SJSA1 (cell line): ENCODE measurements around the gene OR10S1. TPM values are rescaled to one million over a fixed set of nuclear protein-coding genes. Genes with fewer than 3 reads are reported as not detected.
"Not testable (repeated sequence)": the region's sequence is repeated elsewhere in the genome, so short reads cannot be mapped to it uniquely, and the experiment has no call there.

ENCODE experiments used
- DNase-seq, 2 experiments: peaks; one replicate each; pipeline ENCODE4 v3.0.0-alpha.2; 2015 to 2020; ENCODE audit warnings: low spot score in 2 of 2, low read depth in 1 of 2
- H3K27ac ChIP-seq: fragments of 250-450 bp; sonication (Bioruptor Pico); 2 replicates; pipeline ENCODE4 v1.5.1; 2020; ENCODE audit warnings: mild to moderate bottlenecking, moderate library complexity
- H3K27me3 ChIP-seq: fragments of 250-450 bp; sonication (Bioruptor Pico); replicated peaks from 2 replicates; pipeline ENCODE4 v1.5.1; 2020; ENCODE audit warnings: mild to moderate bottlenecking, moderate library complexity
- H3K36me3 ChIP-seq: fragments of 250-450 bp; sonication (Bioruptor Pico); 2 replicates; pipeline ENCODE4 v1.5.1; 2020; ENCODE audit warnings: mild to moderate bottlenecking
- H3K4me1 ChIP-seq: fragments of 250-450 bp; sonication (Bioruptor Pico); replicated peaks from 2 replicates; pipeline ENCODE4 v1.6.1; 2021; ENCODE audit warnings: mild to moderate bottlenecking
- H3K4me3 ChIP-seq: fragments of 250-450 bp; sonication (Bioruptor Pico); 2 replicates; pipeline ENCODE4 v1.5.1; 2020; ENCODE audit warnings: mild to moderate bottlenecking
- H3K9me3 ChIP-seq: fragments of 250-450 bp; sonication (Bioruptor Pico); replicated peaks from 2 replicates; pipeline ENCODE4 v1.5.1; 2020; ENCODE audit warnings: mild to moderate bottlenecking
- total RNA-seq: library from RNA; depleted of rRNA; stranded (reverse); fragments of >200 nt; shearing (Covaris generic); gene quantifications from 2 replicates; pipeline ENCODE4 v1.2.3, GENCODE V29; 2014; rRNA removed

Gene OR10S1, protein sequence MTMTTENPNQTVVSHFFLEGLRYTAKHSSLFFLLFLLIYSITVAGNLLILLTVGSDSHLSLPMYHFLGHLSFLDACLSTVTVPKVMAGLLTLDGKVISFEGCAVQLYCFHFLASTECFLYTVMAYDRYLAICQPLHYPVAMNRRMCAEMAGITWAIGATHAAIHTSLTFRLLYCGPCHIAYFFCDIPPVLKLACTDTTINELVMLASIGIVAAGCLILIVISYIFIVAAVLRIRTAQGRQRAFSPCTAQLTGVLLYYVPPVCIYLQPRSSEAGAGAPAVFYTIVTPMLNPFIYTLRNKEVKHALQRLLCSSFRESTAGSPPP
- not detected in 2 replicates for total RNA-seq

DNA sequence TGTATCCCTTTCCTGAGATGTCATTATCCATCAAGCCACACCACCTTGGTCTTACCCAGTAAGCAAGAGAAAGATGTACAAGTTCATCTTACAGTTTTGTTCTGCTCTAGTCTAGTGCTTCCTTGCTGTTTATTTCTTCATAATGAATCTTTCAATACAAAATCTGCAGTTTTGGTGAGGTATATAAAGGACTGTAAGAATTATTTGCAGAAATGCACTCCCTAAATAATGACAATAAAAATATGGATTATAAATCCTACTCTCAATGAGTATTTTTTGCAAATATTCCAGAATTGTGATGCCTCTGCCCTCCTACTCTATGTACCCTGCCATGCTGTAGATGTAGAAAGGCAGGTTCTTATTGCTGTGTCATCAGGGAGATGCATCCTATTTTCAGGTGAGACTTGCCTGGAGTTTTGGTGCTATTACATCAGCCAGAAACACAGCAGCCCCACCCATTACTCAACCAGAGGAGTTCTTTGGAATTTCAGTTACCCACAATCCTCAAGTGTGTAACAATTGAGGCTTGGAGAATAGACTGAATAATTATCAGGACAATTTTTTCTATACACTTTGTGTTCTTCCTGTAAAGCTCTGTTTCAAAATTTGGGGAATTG is at the start of gene OR10S1:
Gene OR10S1, minus strand, starts transcription at position 51 of the 617 bp plus-strand sequence. CDS start 117 bp downstream, outside the sequence.
- H3K27ac ChIP-seq, result no peak within 1 kb of the TSS
- H3K27me3 ChIP-seq, result no peaks in the 10 kb centered on the region
- DNase-seq, result no peak
- no peak within 1 kb of the TSS for H3K4me3 ChIP-seq
- H3K36me3 ChIP-seq, result no peaks in the 10 kb centered on the region
- no peaks in the 10 kb centered on the region for H3K9me3 ChIP-seq
- peaks cover 15% of the 10 kb centered on the region for H3K4me1 ChIP-seq

DNA sequence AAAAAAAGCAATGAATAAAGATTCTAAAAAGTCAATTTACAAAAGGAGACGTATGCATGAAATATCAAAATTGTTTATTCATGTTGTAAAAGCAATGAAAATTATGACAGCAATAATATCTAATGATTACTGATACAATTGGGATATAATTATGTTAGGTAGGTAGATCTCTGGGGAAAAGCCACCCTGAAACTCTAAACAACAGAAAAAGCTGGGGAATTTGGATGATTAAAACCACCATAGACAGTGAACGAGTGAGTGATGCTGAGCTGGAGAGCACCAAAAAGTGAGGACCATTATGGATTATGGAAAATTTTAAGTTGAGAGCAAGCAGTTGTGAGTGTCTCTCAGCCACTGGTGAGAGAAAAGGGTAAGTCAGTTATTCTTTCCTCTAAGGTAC is 48.9 kb upstream of the OR10S1 start, which contains the start of gene OR10G8:
Gene OR10G8, plus strand, starts transcription at position 301 of the 400 bp plus-strand sequence. CDS start 2,825 bp downstream, outside the sequence.
- no peak for DNase-seq
- Histone ChIP-seq H3K36me3 (no peaks in the 10 kb centered on the region), H3K27ac (no peak within 1 kb of the TSS), H3K27me3 (no peaks in the 10 kb centered on the region), H3K9me3 (no peaks in the 10 kb centered on the region), H3K4me1 (no peaks in the 10 kb centered on the region), H3K4me3 (no peak within 1 kb of the TSS)

DNA sequence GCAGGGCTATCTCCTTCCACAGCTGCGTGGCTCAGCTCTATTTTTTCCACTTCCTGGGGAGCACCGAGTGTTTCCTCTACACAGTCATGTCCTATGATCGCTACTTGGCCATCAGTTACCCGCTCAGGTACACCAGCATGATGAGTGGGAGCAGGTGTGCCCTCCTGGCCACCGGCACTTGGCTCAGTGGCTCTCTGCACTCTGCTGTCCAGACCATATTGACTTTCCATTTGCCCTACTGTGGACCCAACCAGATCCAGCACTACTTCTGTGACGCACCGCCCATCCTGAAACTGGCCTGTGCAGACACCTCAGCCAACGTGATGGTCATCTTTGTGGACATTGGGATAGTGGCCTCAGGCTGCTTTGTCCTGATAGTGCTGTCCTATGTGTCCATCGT is 38.3 kb upstream of the OR10S1 start:
- not testable (repeated sequence) for H3K27ac ChIP-seq, H3K9me3 ChIP-seq

DNA sequence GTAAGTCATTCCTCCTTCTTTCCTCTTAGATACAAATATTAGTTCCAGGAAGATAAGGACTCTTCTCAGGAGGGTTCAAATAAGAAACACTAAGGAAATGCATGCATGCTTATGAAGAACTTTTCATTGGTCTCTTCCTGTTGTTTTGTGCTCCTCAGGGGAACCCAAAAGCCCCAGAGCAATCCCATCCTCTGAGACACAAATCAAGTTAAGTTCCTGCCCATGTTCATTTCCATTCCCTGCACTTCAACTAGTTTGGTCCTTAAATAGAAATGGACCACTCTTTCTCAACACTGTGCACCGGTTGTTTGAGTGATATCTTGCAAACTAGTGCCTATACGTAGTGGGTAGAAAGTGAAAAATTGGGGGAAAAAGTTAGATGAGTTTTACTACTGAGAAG is 35.1 kb upstream of the OR10S1 start, which contains the start of gene OR10G4:
Gene OR10G4, plus strand, starts transcription at position 301 of the 400 bp plus-strand sequence. CDS start 2,578 bp downstream, outside the sequence.
- Histone ChIP-seq H3K36me3 (no peaks in the 10 kb centered on the region), H3K4me1 (no peaks in the 10 kb centered on the region), H3K4me3 (no peak within 1 kb of the TSS), H3K9me3 (no peaks in the 10 kb centered on the region), H3K27me3 (no peaks in the 10 kb centered on the region), H3K27ac (no peak within 1 kb of the TSS)
- DNase-seq, result no peak

More for the DNA sequence above, 38.3 kb upstream of the OR10S1 start:
- H3K36me3 ChIP-seq, H3K4me3 ChIP-seq, DNase-seq, H3K4me1 ChIP-seq, H3K27me3 ChIP-seq: not testable (repeated sequence)

GRCh38 chr11:123995119-123995518 is 17.5 kb upstream of the OR10S1 start, which contains the start of gene OR10G6:
OR10G6 (minus strand) TSS chr11:123995161; CDS start chr11:123995161, 0 bp downstream.
- H3K4me1 ChIP-seq, result no peaks in the 10 kb centered on the region
- H3K9me3 ChIP-seq, result no peaks in the 10 kb centered on the region
- no peak within 1 kb of the TSS for H3K4me3 ChIP-seq
- H3K27me3 ChIP-seq, result no peaks in the 10 kb centered on the region; the same call in 1 of the 2 replicates
- H3K27ac ChIP-seq, result no peak within 1 kb of the TSS
- H3K36me3 ChIP-seq, result no peaks in the 10 kb centered on the region
- no peak for DNase-seq

GRCh38 chr11:123979311-123979710 is 1.7 kb upstream of the OR10S1 start:
- peaks cover 4% of the 10 kb centered on the region for H3K4me1 ChIP-seq
- H3K4me3 ChIP-seq, result no peak overlapping the region
- H3K27me3 ChIP-seq, result no peaks in the 10 kb centered on the region
- H3K36me3 ChIP-seq, result no peaks in the 10 kb centered on the region
- DNase-seq, result no peak
- H3K9me3 ChIP-seq, result no peaks in the 10 kb centered on the region
- no peak overlapping the region for H3K27ac ChIP-seq

DNA sequence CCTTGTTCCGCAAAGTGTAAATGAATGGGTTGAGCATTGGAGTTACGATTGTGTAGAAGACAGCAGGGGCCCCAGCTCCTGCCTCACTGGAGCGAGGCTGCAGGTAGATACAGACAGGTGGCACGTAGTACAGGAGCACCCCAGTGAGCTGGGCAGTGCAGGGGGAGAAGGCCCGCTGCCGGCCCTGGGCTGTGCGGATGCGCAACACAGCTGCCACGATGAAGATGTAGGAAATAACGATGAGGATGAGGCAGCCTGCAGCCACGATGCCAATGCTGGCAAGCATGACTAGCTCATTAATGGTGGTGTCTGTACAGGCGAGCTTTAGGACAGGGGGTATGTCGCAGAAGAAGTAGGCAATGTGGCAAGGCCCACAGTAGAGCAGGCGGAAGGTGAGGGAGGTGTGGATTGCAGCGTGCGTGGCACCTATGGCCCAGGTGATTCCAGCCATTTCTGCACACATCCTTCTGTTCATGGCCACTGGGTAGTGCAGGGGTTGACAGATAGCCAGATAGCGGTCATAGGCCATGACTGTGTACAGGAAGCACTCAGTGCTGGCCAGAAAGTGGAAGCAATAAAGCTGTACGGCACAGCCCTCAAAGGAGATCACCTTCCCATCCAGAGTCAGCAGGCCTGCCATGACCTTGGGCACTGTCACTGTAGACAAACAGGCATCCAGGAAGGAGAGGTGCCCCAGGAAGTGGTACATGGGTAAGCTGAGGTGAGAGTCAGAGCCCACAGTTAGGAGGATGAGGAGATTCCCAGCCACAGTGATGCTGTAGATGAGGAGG is 616 bp downstream of the OR10S1 start:
- H3K27me3 ChIP-seq, result no peaks in the 10 kb centered on the region
- no peak overlapping the region for H3K27ac ChIP-seq
- H3K9me3 ChIP-seq, result no peaks in the 10 kb centered on the region
- no peaks in the 10 kb centered on the region for H3K36me3 ChIP-seq
- peaks cover 15% of the 10 kb centered on the region for H3K4me1 ChIP-seq
- no peak overlapping the region for H3K4me3 ChIP-seq
- no peak for DNase-seq

- DNase-seq, result peak in 1 of 2 experiments; percentile 42
- Histone ChIP-seq H3K4me3 (no peak overlapping the region), H3K4me1 (peaks cover 15% of the 10 kb centered on the region), H3K27me3 (no peaks in the 10 kb centered on the region), H3K36me3 (no peaks in the 10 kb centered on the region), H3K9me3 (no peaks in the 10 kb centered on the region), H3K27ac (peak overlapping the region; percentile 51)
Observed at GRCh38 chr11:123973816-123974215, 3.8 kb downstream of the OR10S1 start.

DNA sequence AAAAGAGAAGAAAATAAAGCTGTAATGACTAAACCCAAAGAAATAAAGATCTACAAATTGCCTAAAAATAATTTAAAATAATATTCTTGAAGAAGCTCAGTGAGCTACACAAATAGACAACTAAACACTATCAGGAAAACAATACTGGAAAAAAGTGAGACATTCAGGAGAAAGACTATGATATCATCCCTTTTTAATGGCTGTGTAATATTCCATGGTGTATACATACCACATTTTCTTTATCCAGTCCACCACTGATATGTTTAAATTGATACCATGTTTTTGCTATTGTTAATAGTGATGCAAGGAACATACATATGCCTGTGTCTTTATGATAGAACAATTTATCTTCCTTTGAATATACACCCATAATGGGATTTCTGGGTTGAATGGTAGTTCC is 20.8 kb downstream of the OR10S1 start:
- Histone ChIP-seq H3K36me3 (no peaks in the 10 kb centered on the region), H3K4me3 (no peak overlapping the region), H3K27ac (no peak overlapping the region), H3K4me1 (no peaks in the 10 kb centered on the region), H3K9me3 (no peaks in the 10 kb centered on the region), H3K27me3 (no peaks in the 10 kb centered on the region)
- DNase-seq, result no peak

- H3K4me3 ChIP-seq, result no peak overlapping the region
- H3K27me3 ChIP-seq, result no peaks in the 10 kb centered on the region
- H3K36me3 ChIP-seq, result no peaks in the 10 kb centered on the region
- no peak overlapping the region for H3K27ac ChIP-seq
- DNase-seq, result no peak
- no peaks in the 10 kb centered on the region for H3K4me1 ChIP-seq
- no peaks in the 10 kb centered on the region for H3K9me3 ChIP-seq
Observed at GRCh38 chr11:123945132-123945531, 32.4 kb downstream of the OR10S1 start.

DNA sequence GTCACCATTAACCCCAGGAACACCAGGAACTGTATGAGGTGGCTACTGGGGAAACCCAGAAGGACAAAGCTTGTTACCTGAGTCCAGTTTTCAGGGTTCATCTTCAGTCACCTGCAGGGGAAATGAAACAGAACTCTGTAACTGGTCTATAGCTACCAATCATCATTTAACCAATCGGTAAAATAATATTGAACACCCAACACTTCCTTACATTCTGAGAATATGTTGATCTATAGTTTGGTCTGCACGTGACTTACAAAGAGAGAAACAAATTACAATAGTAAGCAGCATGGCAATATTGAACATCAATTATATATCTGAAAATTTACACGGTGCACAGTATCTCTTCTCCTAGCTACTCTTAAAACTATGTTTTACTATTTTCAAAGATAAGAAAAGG is 33.8 kb downstream of the OR10S1 start, which contains the start of gene OR6T1:
Gene OR6T1, minus strand, starts transcription at position 101 of the 400 bp plus-strand sequence. Its CDS starts 0 bp downstream, at position 101.
- Histone ChIP-seq H3K36me3 (no peaks in the 10 kb centered on the region), H3K4me1 (no peaks in the 10 kb centered on the region), H3K4me3 (no peak within 1 kb of the TSS), H3K27ac (no peak within 1 kb of the TSS), H3K9me3 (no peaks in the 10 kb centered on the region), H3K27me3 (no peaks in the 10 kb centered on the region)
- DNase-seq, result no peak

DNA sequence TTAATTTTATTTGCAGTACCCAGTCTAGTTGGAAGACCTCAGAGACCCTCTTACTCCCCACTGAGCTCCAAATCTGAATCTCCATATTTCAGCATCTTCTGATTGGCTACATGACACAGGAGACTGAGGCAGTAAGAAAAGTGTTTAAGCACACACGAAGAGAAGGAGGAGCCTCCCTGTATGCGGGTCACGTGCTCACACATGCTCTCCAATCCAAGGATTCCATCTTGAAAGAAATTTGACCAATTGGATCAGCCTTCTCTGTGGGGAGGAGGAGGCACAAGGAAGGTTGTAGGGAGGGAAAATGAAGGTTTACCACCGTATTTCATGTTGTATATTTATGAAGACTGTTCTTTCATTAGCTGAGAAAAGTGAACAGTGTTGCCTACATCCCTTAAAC is 35.2 kb downstream of the OR10S1 start:
- Histone ChIP-seq H3K36me3 (no peaks in the 10 kb centered on the region), H3K27ac (no peak overlapping the region), H3K9me3 (no peaks in the 10 kb centered on the region), H3K4me3 (no peak overlapping the region), H3K4me1 (no peaks in the 10 kb centered on the region), H3K27me3 (no peaks in the 10 kb centered on the region)
- DNase-seq, result no peak

GRCh38 chr11:123939317-123939716 is 38.3 kb downstream of the OR10S1 start, which contains the start of gene OR4D5:
OR4D5 (plus strand) TSS chr11:123939617; CDS start chr11:123939617, 0 bp downstream.
- Histone ChIP-seq H3K4me3 (no peak within 1 kb of the TSS), H3K27me3 (no peaks in the 10 kb centered on the region), H3K27ac (no peak within 1 kb of the TSS), H3K36me3 (no peaks in the 10 kb centered on the region), H3K4me1 (no peaks in the 10 kb centered on the region), H3K9me3 (no peaks in the 10 kb centered on the region)
- no peak for DNase-seq
